GM23248 (cell line): ENCODE measurements around the gene TET2. TPM values are rescaled to one million over a fixed set of nuclear protein-coding genes. Genes with fewer than 3 reads are reported as not detected.

Experiments
- DNase-seq: peaks from one replicate; pipeline ENCODE4 v3.0.0-alpha.2; 2015
- H2AFZ ChIP-seq: fragments of 200-600 bp; sonication (generic); 2 replicates; pipeline ENCODE4 v1.6.1; 2016; ENCODE audit warnings: antibody characterized with exemption
- H3F3A ChIP-seq: fragments of 200-600 bp; sonication (generic); 2 replicates; pipeline ENCODE4 v1.6.1; 2016; ENCODE audit warnings: mild to moderate bottlenecking, antibody characterized with exemption, mixed run types; ENCODE audit not compliant: insufficient read depth
- H3K27ac ChIP-seq: fragments of 200-600 bp; sonication (generic); 2 replicates; pipeline ENCODE4 v1.5.1; 2016; ENCODE audit warnings: mild to moderate bottlenecking
- H3K27me3 ChIP-seq: fragments of 200-600 bp; sonication (generic); replicated peaks from 2 replicates; pipeline ENCODE4 v1.6.1; 2016; ENCODE audit warnings: mild to moderate bottlenecking; ENCODE audit not compliant: insufficient read depth
- H3K36me3 ChIP-seq: fragments of 200-600 bp; sonication (generic); 2 replicates; pipeline ENCODE4 v1.6.1; 2016; ENCODE audit warnings: low read depth, mild to moderate bottlenecking
- H3K4me1 ChIP-seq: fragments of 200-600 bp; sonication (generic); 2 replicates; pipeline ENCODE4 v1.6.1; 2016; ENCODE audit warnings: mild to moderate bottlenecking; ENCODE audit not compliant: insufficient read depth
- H3K4me2 ChIP-seq: fragments of 200-600 bp; sonication (generic); one replicate; pipeline ENCODE4 v1.6.1; 2016; ENCODE audit warnings: mild to moderate bottlenecking; ENCODE audit not compliant: unreplicated experiment
- H3K4me3 ChIP-seq: fragments of 200-600 bp; sonication (generic); 2 replicates; pipeline ENCODE4 v1.5.1; 2016; ENCODE audit warnings: mild to moderate bottlenecking
- H3K79me2 ChIP-seq: fragments of 200-600 bp; sonication (generic); 2 replicates; pipeline ENCODE4 v1.6.1; 2016; ENCODE audit warnings: mild to moderate bottlenecking; ENCODE audit not compliant: insufficient read depth
- H3K9ac ChIP-seq: fragments of 200-600 bp; sonication (generic); 2 replicates; pipeline ENCODE4 v1.6.1; 2016; ENCODE audit warnings: mild to moderate bottlenecking
- H3K9me2 ChIP-seq: fragments of 200-600 bp; sonication (generic); 2 replicates; pipeline ENCODE4 v1.6.1; 2016; ENCODE audit warnings: mixed run types, mild to moderate bottlenecking, moderate library complexity; ENCODE audit not compliant: insufficient read depth
- H3K9me3 ChIP-seq: fragments of 200-600 bp; sonication (generic); one replicate; pipeline ENCODE4 v1.6.1; 2017; ENCODE audit warnings: low read depth
- H4K20me1 ChIP-seq: fragments of 200-600 bp; sonication (generic); 2 replicates; pipeline ENCODE4 v1.6.0; 2016; ENCODE audit not compliant: insufficient read depth
- EZH2 ChIP-seq: fragments of 200-600 bp; sonication (generic); IDR thresholded peaks from 2 replicates; pipeline ENCODE4 v1.6.1; 2018; ENCODE audit warnings: antibody characterized with exemption, mild to moderate bottlenecking; ENCODE audit not compliant: insufficient read depth, poor library complexity, severe bottlenecking
- EZH2phosphoT487 ChIP-seq: fragments of 200-600 bp; sonication (generic); IDR thresholded peaks from 2 replicates; pipeline ENCODE4 v1.6.1; 2018; ENCODE audit warnings: antibody characterized with exemption, moderate library complexity, mild to moderate bottlenecking, low read depth; ENCODE audit not compliant: insufficient read depth
- WGBS, 2 experiments: methylation state at CpG; one replicate each; pipeline ENCODE4 v1.1.6; 2015 to 2017; ENCODE audit warnings: low lambda C conversion rate in 2 of 2, low coverage in 1 of 2; ENCODE audit errors: missing lambda C conversion rate in 2 of 2; 5-methylcytosine and 5-hydroxymethylcytosine counted together
- in situ Hi-C: fragments of 300-500 bp; cut with MboI; formaldehyde crosslinking; loops from 2 replicates; pipeline ENCODE4 v1.15.0; 2020
- polyA plus RNA-seq: library from polyadenylated mRNA; unstranded; fragments of >200 nt; fragmentation: Nextera tagmentation; extraction: Ambion mirVana; gene quantifications from 2 replicates; pipeline ENCODE4 v1.2.1, GENCODE V29; 2016
- total RNA-seq: library from RNA; depleted of rRNA; stranded (reverse); fragments of >200 nt; shearing (Covaris generic); gene quantifications from 2 replicates; pipeline ENCODE4 v1.2.3, GENCODE V29; 2014; rRNA removed

The TET2 gene
- total RNA-seq (5.6 and 7.6 TPM in 2 replicates), polyA plus RNA-seq (5.7 and 7.1 TPM in 2 replicates)

- TF ChIP-seq EZH2phosphoT487 = no peak
- no peak for TF ChIP-seq EZH2
- Histone ChIP-seq H2AFZ (peak within 1 kb of the TSS; percentile 97), H3K9me2 (no peaks in the 10 kb centered on the region), H3K36me3 (no peaks in the 10 kb centered on the region), H3K27ac (peak within 1 kb of the TSS; percentile 48), H3F3A (peaks cover 24% of the 10 kb centered on the region; the same call in 1 of the 2 replicates), H3K79me2 (peaks cover 41% of the 10 kb centered on the region), H3K9me3 (no peaks in the 10 kb centered on the region), H3K4me2 (peak within 1 kb of the TSS; percentile 100), H3K4me1 (peaks cover 9% of the 10 kb centered on the region), H3K9ac (peak within 1 kb of the TSS; percentile 95), H3K4me3 (peak within 1 kb of the TSS; percentile 99), H3K27me3 (no peaks in the 10 kb centered on the region), H4K20me1 (0 out of 2 replicates have a peak, but pooled peaks cover 6% of the 10 kb centered on the region)
- DNase-seq = peak; percentile 91
- WGBS, 2 experiments = 1 to 2% methylated on average over 34 to 72 of the region's 77 CpGs
- in situ Hi-C loops = no loop called here
Observed at GRCh38 chr4:105146276-105147015, at the start of gene TET2. Gene TET2, plus strand, starts transcription at chr4:105146876. Its CDS starts 87,067 bp downstream, at chr4:105233943.

GRCh38 chr4:105102016-105102415 lies 44.7 kb upstream of the TET2 start:
- Histone ChIP-seq H3K9me2 (no peaks in the 10 kb centered on the region), H3K27ac (no peak overlapping the region), H3K4me2 (no peak overlapping the region), H3K27me3 (0 out of 2 replicates have a peak, but pooled peaks cover 4% of the 10 kb centered on the region), H3K9me3 (peaks cover 3% of the 10 kb centered on the region), H3K4me3 (no peak overlapping the region), H2AFZ (no peak overlapping the region), H3K79me2 (no peaks in the 10 kb centered on the region), H3K36me3 (no peaks in the 10 kb centered on the region), H4K20me1 (no peaks in the 10 kb centered on the region), H3K9ac (no peak overlapping the region), H3K4me1 (no peaks in the 10 kb centered on the region), H3F3A (no peaks in the 10 kb centered on the region)
- TF ChIP-seq EZH2 = no peak
- TF ChIP-seq EZH2phosphoT487 = no peak
- DNase-seq = no peak
- in situ Hi-C loops = no loop called here

GRCh38 chr4:105106426-105106825 lies 40.2 kb upstream of the TET2 start:
- 0 out of 2 replicates have a peak, but pooled peaks cover 3% of the 10 kb centered on the region for H3K27me3 ChIP-seq
- no peaks in the 10 kb centered on the region for H3K9me2 ChIP-seq
- H3K79me2 ChIP-seq = no peaks in the 10 kb centered on the region
- no peak for TF ChIP-seq EZH2
- TF ChIP-seq EZH2phosphoT487 = no peak
- no peaks in the 10 kb centered on the region for H3K36me3 ChIP-seq
- no peak overlapping the region for H3K4me3 ChIP-seq
- H3K4me1 ChIP-seq = no peaks in the 10 kb centered on the region
- no peak overlapping the region for H3K27ac ChIP-seq
- DNase-seq = no peak
- in situ Hi-C loops = no loop called here
- no peak overlapping the region for H2AFZ ChIP-seq
- no peaks in the 10 kb centered on the region for H3K9me3 ChIP-seq
- no peaks in the 10 kb centered on the region for H3F3A ChIP-seq
- H4K20me1 ChIP-seq = no peaks in the 10 kb centered on the region
- no peak overlapping the region for H3K4me2 ChIP-seq
- H3K9ac ChIP-seq = no peak overlapping the region

GRCh38 chr4:105107095-105107856 lies 39.4 kb upstream of the TET2 start:
- H3F3A ChIP-seq = no peaks in the 10 kb centered on the region
- H2AFZ ChIP-seq = no peak overlapping the region
- no peaks in the 10 kb centered on the region for H3K9me2 ChIP-seq
- H3K4me3 ChIP-seq = no peak overlapping the region
- H3K27ac ChIP-seq = no peak overlapping the region
- 0 out of 2 replicates have a peak, but pooled peaks cover 3% of the 10 kb centered on the region for H3K27me3 ChIP-seq
- no peak overlapping the region for H3K9ac ChIP-seq
- WGBS, 2 experiments = 30 to 35% methylated on average over 5 of the region's 5 CpGs
- H3K36me3 ChIP-seq = no peaks in the 10 kb centered on the region
- no peaks in the 10 kb centered on the region for H3K9me3 ChIP-seq
- no peak for DNase-seq
- TF ChIP-seq EZH2phosphoT487 = no peak
- no peak for TF ChIP-seq EZH2
- H3K4me2 ChIP-seq = no peak overlapping the region
- no peaks in the 10 kb centered on the region for H4K20me1 ChIP-seq
- H3K4me1 ChIP-seq = no peaks in the 10 kb centered on the region
- in situ Hi-C loops = no loop called here
- no peaks in the 10 kb centered on the region for H3K79me2 ChIP-seq
